ENCODE measurements around the gene TAF9. TPM values are rescaled to one million over a fixed set of nuclear protein-coding genes. Genes with fewer than 3 reads are reported as not detected.
A peak's percentile ranks its signal among the peaks of the same experiment; 100 is the strongest.
"Not testable (repeated sequence)": the region's sequence is repeated elsewhere in the genome, so short reads cannot be mapped to it uniquely, and the experiment has no call there.

TAF9 gene
- total RNA-seq, 1 donor, result 94.6 TPM

DNA sequence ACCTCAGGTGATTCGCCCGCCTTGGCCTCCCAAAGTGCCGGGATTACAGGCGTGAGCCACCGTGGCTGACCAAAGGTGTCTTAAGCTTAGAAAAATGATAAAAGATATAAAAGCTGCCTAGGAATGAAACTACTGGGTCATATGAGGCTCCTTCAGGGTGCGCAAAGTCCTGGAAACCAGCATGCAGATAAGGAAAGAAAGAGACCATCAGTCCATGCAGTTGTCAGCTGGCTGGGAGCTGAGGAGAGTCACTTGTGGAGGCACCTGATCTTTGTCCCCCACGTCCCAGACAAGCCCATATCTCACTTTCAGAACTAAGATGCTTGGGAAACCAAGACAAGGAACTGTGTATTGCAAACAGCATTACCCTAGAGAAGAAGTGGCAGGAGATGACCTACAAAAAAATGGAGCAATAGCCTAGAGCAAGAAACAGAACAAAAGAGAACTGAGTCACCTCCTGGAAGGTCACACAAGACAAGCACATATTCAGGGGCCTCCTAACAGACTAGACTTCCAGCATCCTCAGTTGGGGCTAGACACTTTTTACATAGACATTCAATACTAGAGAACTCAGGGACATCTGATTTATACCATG, 33.9 kb downstream of the TAF9 start:
- peak; percentile 5 for DNase-seq (ENCODE audit: low read depth)
- H3K4me3 ChIP-seq (ENCODE audit: low read depth, low read length), result no peak overlapping the region
- TF ChIP-seq, protein P1, sequence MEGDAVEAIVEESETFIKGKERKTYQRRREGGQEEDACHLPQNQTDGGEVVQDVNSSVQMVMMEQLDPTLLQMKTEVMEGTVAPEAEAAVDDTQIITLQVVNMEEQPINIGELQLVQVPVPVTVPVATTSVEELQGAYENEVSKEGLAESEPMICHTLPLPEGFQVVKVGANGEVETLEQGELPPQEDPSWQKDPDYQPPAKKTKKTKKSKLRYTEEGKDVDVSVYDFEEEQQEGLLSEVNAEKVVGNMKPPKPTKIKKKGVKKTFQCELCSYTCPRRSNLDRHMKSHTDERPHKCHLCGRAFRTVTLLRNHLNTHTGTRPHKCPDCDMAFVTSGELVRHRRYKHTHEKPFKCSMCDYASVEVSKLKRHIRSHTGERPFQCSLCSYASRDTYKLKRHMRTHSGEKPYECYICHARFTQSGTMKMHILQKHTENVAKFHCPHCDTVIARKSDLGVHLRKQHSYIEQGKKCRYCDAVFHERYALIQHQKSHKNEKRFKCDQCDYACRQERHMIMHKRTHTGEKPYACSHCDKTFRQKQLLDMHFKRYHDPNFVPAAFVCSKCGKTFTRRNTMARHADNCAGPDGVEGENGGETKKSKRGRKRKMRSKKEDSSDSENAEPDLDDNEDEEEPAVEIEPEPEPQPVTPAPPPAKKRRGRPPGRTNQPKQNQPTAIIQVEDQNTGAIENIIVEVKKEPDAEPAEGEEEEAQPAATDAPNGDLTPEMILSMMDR (IDR thresholded peaks at IDR 0.05; ENCODE audit: insufficient read depth, low read depth, low read length), result no peak

DNA sequence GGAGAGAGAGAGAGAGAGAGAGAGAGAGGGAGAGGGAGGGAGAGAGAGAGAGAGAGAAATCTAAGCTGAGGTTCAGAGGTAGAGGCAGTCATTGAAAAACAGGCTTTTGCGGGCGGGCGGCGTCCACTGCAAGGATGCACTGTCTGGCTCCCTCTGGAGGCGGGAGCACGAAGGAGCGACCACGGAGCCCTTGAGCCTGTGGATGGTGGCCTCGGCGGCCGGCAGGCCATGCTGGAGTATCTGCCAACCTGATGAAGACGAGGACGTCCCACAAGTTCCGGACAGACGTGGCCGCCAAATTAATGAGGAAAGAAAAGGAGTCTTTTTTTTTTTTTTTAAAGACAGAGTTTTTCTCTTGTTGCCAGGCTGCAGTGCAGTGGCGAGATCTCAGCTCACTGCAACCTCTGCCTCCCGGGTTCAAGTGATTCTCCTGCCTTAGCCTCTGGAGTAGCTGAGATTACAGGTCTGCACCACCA, 34.5 kb downstream of the TAF9 start:
- TF ChIP-seq, protein P1 (IDR thresholded peaks at IDR 0.05; ENCODE audit: insufficient read depth, low read depth, low read length), result peak; percentile 81
- DNase-seq (ENCODE audit: low read depth), result peak; percentile 80
- no peak overlapping the region for H3K4me3 ChIP-seq (ENCODE audit: low read depth, low read length)

DNA sequence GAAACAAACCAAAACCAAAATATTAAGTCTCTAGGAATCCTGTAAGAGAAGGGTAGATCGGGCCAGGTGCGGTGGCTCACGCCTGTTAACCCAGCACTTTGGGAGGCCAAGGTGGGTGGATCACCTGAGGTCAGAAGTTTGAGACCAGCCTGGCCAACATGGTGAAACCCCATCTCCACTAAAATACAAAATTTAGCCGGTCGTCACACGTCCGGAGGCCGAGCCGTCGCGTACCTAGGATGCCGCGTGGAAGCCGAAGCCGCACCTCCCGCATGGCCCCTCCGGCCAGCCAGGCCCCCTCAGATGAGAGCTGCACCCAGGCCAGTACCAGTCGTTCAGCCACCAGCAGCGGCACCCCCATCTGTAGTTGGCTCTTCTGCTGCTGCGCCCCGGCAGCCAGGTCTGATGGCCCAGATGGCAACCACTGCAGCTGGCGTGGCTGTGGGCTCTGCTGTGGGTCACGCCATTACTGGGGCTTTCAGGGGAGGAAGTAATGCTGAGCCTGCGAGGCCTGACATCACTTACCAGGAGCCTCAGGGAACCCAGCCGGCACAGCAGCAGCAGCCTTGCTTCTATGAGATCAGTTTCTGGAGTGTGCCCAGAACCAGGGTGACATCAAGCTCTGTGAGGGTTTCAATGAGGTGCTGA, 35.5 kb downstream of the TAF9 start:
- not testable (repeated sequence) for H3K4me3 ChIP-seq (ENCODE audit: low read depth, low read length); DNase-seq (ENCODE audit: low read depth)

DNA sequence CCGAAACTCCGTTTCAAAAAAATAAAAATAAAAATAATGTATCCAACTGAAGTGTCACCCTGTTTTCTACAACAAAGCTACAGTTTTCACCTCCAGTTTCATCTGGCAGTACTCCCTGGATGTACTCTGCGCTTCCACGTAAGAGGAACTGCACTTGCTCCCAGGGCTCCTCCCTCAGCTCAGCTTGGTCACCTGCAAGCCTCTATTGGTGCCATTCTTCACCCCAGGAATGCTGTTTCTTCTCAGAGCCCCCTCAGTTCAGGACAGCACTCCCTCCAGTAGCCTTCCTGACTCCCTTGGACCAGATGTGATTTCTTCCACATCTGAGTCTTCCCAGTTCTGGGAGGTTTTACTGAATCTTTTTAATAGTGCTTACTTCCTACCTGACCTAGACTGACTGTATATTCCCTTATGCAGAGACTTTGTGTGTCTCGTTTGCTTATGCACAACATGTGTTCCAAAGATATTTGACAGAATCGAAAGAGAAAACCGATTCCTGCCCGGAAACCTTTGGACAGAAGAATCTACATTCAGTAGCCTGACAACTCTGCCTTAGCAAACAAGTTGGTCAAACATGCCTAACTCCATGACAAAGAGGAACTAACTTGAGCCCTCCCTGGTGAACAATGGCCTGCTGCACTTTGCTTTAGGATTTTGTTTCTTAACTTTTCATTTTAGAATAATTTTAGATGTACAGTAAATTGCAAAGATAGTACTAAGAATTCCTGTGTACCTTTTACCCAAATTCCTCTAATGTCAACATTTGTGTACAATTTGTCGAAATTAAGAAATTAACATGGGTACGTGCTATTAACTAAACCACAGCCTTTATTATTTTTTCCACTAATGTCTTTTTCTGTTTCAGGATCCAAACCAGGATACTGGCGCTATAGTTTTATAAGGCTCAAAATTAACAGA, 37.5 kb downstream of the TAF9 start:
- no peak for DNase-seq (ENCODE audit: low read depth)
- TF ChIP-seq, protein P1 (IDR thresholded peaks at IDR 0.05; ENCODE audit: insufficient read depth, low read depth, low read length), result no peak
- H3K4me3 ChIP-seq (ENCODE audit: low read depth, low read length), result peak overlapping the region; percentile 74

DNA sequence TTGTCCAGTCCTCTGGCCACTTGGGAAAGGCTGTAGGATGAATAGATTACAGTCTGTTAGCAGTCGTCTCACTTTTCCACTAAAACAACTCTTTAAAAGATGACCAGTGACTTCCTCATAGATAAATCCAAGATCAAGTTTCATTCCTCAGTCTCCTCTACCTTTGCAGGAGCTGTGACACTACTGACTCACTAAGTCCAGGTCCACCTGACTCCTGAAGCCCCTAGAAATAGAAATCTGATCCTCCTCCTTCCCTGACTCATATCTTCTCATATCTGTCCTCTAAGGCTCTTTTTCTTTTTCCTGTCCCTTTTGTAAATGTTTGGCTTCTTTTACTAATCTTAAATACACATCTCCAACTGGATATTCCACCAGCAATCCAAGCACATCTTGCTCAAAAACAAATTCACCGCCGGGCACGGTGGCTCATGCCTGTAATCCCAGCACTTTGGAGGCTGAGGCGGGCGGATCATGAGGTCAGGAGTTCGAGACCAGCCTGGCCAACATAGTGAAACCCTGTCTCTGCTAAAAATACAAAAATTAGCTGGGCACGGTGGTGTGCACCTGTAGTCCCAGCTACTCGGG, 39.3 kb downstream of the TAF9 start:
- TF ChIP-seq, protein P1 (IDR thresholded peaks at IDR 0.05; ENCODE audit: insufficient read depth, low read depth, low read length), result no peak
- no peak for DNase-seq (ENCODE audit: low read depth)

DNA sequence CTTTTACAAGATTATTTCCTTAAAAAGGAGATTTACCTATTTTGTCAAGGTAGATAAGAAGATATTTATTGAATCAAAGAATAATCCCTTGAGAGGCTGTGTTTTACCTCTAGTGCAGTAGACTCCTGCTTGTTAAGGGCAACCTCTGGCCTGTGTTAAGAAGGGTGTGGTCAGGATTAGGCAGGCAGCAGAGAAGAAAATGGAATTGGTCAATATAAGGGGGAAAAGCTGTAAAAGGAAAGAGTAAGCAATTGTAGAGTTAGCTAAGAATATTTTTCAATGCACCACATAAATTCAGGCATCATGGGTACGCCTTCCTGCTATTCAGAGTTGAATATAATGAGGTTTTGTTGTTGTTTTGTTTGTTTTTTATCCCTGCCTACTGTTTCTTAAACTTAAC, 43.0 kb downstream of the TAF9 start:
- TF ChIP-seq, protein P1 (IDR thresholded peaks at IDR 0.05; ENCODE audit: insufficient read depth, low read depth, low read length), result no peak
- DNase-seq (ENCODE audit: low read depth), result no peak
- H3K4me3 ChIP-seq (ENCODE audit: low read depth, low read length), result no peak overlapping the region

More for the DNA sequence above, 39.3 kb downstream of the TAF9 start:
- H3K4me3 ChIP-seq (ENCODE audit: low read depth, low read length), result no peak overlapping the region
